Measurements from ENCODE around the gene AADACL2.
"Not testable (repeated sequence)": the region's sequence is repeated elsewhere in the genome, so short reads cannot be mapped to it uniquely, and the experiment has no call there.

The AADACL2 gene

GRCh38 chr3:151766454-151766853, 32.7 kb downstream of the AADACL2 start:
- no peak for DNase-seq

DNA sequence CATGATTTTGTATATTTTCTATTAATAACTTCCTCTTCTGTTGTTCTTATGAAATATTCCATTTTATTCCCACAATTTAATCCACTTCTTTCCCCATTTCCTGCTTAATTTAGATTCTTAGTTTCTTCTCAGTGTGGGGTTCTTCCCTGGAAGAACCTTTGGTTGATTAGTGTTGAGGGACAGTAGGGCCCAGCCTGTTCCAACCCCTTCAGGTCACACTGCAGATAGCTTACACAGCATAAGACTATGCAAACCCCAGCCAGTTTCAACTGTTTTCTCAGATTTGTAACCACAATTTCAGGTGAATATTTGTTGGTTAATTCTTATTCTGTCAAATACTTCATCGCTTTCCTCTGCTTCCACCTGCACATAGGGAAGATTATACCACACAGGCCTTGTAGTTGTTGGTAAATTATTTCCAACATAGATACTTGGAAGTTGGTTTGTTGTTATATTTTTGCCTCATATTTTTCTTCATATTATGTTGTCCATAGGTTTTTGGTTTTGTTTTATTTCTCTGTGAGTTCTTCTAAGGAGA, 34.7 kb downstream of the AADACL2 start:
- DNase-seq, result no peak

DNA sequence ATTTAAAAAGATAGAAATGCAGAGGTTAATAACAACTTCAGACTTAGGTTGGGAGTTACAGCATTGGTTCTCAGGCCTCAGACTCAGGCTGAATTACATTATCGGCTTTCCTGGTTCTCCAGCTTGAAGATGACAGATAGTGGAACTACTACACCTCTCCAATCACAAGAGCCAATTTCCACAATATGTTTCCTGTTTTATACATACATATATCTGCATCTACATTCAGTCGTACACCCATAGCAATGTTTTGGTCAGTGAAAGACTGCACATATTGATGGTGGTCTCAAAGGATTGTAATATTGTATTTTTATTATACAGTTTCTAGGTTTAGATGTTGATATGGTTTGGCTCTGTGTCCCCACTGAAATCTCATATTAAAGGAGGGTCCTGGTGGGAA, 35.4 kb downstream of the AADACL2 start:
- no peak for DNase-seq

GRCh38 chr3:151770956-151771355, 37.2 kb downstream of the AADACL2 start:
- DNase-seq, result no peak

DNA sequence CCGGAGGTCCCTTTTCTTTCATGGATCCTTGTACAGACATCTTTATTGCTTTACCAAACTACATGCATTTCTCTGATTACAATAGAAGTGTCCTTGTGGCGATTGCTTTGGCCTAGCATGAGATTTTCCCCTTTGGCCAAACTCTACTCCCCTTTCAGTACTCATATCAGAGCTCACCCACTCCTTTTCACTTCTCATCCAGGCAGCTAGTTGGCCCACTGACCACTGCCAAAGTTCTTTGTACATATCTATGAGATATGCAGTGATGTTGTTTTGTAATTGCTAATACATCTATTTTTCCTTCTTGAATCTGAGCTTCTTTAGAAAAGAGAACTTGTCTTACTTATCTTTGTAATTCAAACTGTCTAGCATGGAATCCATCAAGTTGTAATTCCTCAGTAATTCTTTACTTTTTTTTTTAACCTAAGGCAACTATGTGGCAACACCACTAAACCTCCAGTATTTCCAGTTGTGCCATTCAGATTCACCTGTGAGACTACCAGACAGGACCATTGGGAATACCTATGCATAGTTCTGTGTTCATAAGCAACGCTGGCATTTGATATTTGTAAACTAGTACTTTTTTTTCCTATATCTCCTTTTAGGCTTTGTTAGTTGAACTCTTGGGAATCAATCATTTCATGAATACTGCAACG, 39.2 kb downstream of the AADACL2 start:
- no peak for DNase-seq

DNA sequence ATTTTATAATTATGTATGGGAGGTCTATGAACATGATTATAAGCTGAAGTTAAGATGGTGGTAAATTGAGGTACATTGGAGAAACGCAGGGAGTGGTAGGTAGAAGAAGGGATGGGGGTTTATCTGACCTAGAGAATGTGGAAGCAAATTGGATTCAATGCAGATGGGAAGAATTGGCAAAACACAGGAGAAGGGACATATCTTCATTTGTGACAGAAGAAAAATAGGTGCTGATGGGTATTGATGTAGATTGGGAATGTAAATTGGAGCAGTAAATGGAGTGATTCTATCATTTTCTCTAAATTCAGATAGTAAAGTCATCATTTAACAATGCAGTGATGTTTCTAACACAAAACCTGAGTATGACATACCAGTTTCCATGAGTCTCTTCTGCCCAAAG, 40.5 kb downstream of the AADACL2 start:
- DNase-seq, result no peak

- DNase-seq, result no peak
Observed at GRCh38 chr3:151774910-151775309, 41.2 kb downstream of the AADACL2 start.

GRCh38 chr3:151775314-151776258, 41.9 kb downstream of the AADACL2 start:
- DNase-seq, result no peak

GRCh38 chr3:151776259-151776740, 42.6 kb downstream of the AADACL2 start:
- no peak for DNase-seq

- no peak for DNase-seq
Observed at GRCh38 chr3:151777880-151778279, 44.2 kb downstream of the AADACL2 start.

- no peak for DNase-seq
Observed at GRCh38 chr3:151787626-151788025, 53.9 kb downstream of the AADACL2 start.

DNA sequence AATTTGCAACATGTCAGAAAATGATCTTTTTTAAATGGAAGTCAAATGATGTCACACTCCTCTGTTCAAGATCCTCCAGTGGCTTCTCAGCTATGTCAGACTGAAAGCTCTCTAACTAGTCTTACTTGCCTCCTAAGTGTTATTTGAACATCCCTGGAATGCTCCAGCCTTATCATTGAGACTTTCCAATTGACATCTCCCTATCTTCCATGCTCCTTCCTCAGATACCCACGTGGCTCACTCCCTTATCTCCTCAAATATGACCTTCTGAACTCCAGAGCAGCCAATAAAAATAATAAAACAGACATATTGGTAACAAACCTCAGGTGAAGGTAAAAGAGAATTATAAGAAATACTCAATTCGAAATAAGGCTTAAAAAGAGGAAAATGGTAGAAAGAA, 54.7 kb downstream of the AADACL2 start:
- no peak for DNase-seq

DNA sequence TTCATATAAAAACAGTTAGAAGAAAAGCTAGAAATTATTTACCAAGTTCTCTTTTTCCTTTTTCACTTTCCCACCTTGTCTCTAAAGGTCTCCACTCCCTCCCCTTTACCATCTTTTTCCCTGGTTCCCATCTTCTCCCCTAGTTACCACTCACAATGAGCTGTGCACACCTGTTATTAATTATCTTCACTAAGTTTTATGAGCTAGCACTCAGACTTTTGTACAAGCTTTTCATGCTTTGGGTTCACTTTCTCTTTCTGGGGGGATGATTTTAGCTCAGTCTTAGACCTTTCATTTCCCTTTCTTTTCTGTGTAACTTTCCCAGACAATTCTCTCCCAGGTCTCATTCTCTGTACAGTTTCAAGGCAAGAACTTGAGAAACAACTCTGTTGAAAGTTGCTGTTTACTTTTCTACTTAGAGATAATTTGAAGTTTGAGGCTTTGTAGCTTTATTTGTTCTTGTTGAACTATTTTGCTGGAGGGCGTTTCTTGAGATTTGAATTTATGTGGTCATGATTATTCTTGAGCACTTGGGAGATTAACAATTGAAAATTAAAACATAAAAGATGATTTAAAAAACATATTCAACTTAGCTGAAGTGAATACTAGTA, 56.2 kb downstream of the AADACL2 start:
- DNase-seq, result no peak

- not testable (repeated sequence) for DNase-seq
Observed at GRCh38 chr3:151790763-151791162, 57.0 kb downstream of the AADACL2 start.

DNA sequence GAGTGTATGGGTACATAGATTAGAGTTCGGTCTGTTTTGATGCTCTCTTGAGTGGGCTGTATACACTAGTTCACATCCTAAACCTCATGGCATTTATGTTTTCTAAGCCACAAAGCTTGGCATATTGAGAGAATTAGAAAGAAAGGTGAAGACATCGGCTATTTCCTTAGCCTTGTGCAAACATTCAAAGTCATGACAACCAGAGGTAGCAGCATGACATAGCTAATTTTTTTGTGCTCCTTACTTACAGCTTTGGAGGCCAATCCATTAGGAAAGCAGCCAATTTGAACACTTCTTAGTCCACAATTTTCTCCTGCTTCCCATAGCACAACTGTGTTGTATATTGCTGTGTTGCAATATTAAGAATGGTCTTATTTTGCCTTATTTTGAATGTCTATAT, 58.7 kb downstream of the AADACL2 start:
- no peak for DNase-seq

- DNase-seq, result no peak
Observed at GRCh38 chr3:151793636-151794035, 59.9 kb downstream of the AADACL2 start.

GRCh38 chr3:151794080-151794479, 60.4 kb downstream of the AADACL2 start:
- no peak for DNase-seq

- DNase-seq, result no peak
Observed at GRCh38 chr3:151795276-151795675, 61.5 kb downstream of the AADACL2 start.

DNA sequence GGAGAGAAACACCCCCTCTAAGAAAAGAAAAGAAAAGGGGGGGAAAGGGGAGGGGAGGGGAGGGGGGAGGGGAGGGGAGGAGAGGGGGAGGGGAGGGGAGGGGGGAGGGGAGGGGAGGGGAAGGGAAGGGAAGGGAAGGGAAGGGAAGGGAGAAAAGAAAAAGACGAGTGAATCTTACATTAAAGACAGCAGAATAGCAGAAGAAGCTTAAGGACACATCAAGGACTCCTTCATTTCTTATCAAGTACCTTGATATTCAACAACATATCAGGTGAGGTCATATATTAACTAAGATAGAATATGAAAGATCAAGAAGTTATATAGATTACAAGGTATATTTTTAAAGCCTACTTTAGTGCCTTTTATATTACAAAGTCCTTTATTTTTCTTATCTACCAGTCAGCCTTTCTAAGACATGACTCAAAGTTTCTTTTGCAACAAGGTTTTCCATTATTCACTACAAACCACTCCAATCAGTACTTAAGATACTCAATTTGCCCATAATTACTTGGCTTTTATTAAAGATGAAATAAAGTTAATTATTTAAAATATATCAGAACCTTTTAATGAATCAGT, 62.5 kb downstream of the AADACL2 start:
- no peak for DNase-seq

DNA sequence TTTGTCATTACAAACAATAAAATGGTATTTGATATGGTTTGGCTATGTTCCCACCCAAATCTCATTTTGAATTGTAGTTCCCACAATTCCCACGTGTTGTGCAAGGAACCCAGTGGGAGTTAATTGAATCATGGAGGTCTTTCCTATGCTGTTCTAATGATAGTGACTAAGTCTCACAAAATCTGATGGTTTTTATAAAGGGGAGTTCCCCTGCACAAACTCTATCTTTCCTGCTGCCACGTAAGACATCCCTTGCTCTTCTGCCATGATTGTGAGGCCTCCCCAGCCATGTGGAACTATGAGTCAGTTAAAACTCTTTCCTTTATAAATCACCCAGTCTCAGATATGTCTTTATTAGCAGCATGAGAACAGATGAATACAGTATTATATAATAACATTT, 64.7 kb downstream of the AADACL2 start:
- DNase-seq, result no peak

DNA sequence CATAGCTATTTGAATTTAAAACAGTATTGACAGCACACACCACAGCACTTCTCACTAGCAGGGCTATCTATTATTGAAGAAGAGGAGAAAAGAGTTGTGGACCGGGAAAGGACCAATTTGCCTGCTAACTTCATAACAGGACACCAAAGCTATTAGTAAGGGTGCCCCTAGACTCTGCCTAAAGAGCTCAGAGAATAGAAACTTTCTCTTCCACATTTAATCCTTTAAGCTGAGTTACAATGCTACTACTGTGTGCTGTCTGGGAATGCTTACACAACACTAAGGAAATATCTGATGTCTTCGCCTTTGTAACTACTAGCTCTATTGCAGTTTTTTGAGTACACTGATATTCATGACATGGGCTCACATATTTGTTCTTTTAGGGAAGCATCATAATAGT, 66.7 kb downstream of the AADACL2 start:
- DNase-seq, result no peak

DNA sequence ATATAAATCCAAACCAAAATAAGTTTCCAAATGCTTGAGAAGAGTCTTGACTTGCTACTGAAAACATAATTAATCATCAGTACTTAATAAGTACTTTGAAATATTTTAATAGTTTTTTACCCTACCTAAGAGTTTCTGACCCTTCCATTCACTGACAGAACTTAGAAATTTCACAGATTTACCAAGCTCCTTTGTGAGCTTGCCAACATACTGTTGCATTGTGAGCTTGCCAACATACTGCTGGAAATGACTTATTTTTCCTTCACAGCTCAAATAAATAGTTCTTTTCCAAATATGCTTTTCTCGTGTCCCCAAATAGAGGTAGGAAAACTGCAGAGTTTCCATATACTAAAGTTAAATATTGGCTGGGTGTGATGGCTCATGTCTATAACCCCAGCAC, 70.5 kb downstream of the AADACL2 start:
- no peak for DNase-seq

DNA sequence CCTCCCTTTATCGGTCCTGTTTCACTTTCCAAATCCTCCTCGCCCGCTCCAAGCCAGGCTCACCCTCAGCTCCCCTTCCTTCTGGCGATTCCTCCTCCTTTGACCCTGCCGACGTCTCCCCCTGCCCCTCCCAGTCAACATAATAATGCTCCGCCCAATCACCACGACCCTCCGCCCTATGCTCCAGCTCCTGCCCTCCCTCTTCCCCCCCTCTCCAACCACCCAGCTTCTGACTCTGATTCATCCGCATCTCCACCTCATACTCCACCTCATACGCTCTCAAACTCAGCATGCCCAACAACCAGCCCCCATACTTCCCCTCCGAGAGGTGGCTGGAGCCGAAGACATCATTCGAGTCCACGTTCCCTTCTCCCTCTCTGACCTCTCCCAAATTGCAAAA, 73.1 kb downstream of the AADACL2 start:
- no peak for DNase-seq
